Stimulated activated CD8-positive, alpha-beta memory T cell treated with anti-CD3 and anti-CD28 coated beads, Interleukin-15, amount 100 ng/mL, for 4 hours (primary cell): ENCODE measurements around the gene LTBP2.
"Not testable (repeated sequence)": the region's sequence is repeated elsewhere in the genome, so short reads cannot be mapped to it uniquely, and the experiment has no call there.

Experiments
- DNase-seq, 2 donors: peaks; one replicate each; pipeline ENCODE4 v3.0.0-alpha.2; 2020; ENCODE audit warnings: low read depth in 2 of 2

Gene LTBP2

GRCh38 chr14:74551001-74551400, 61.0 kb downstream of the LTBP2 start:
- DNase-seq = no peak

GRCh38 chr14:74550071-74550470, 62.0 kb downstream of the LTBP2 start:
- no peak for DNase-seq

- DNase-seq = no peak
Observed at GRCh38 chr14:74549588-74549987, 62.4 kb downstream of the LTBP2 start.

- DNase-seq = no peak
Observed at GRCh38 chr14:74548881-74549280, 63.2 kb downstream of the LTBP2 start.

GRCh38 chr14:74547331-74547927, 64.6 kb downstream of the LTBP2 start:
- DNase-seq = no peak

- DNase-seq = no peak
Observed at GRCh38 chr14:74546416-74546815, 65.6 kb downstream of the LTBP2 start.

- DNase-seq = no peak
Observed at GRCh38 chr14:74545386-74545785, 66.7 kb downstream of the LTBP2 start.

GRCh38 chr14:74543771-74544438, 68.1 kb downstream of the LTBP2 start:
- DNase-seq = no peak

- no peak for DNase-seq
Observed at GRCh38 chr14:74542056-74542685, 69.9 kb downstream of the LTBP2 start.

GRCh38 chr14:74541225-74541624, 70.8 kb downstream of the LTBP2 start:
- DNase-seq = no peak

- no peak for DNase-seq
Observed at GRCh38 chr14:74539503-74539902, 72.5 kb downstream of the LTBP2 start.

GRCh38 chr14:74538411-74539391, 73.3 kb downstream of the LTBP2 start:
- no peak for DNase-seq

- not testable (repeated sequence) for DNase-seq
Observed at GRCh38 chr14:74536336-74536735, 75.7 kb downstream of the LTBP2 start.

- DNase-seq = no peak
Observed at GRCh38 chr14:74535756-74536325, 76.2 kb downstream of the LTBP2 start.

GRCh38 chr14:74533576-74533975, 78.5 kb downstream of the LTBP2 start:
- no peak for DNase-seq

- no peak for DNase-seq
Observed at GRCh38 chr14:74532246-74532645, 79.8 kb downstream of the LTBP2 start.

- no peak for DNase-seq
Observed at GRCh38 chr14:74531467-74531866, 80.6 kb downstream of the LTBP2 start.

- DNase-seq = no peak
Observed at GRCh38 chr14:74531006-74531405, 81.0 kb downstream of the LTBP2 start.

- no peak for DNase-seq
Observed at GRCh38 chr14:74528886-74529285, 83.2 kb downstream of the LTBP2 start.

GRCh38 chr14:74528406-74528805, 83.6 kb downstream of the LTBP2 start:
- no peak for DNase-seq

GRCh38 chr14:74527736-74528280, 84.2 kb downstream of the LTBP2 start:
- DNase-seq = no peak
